GM12878 (cell line): ENCODE data around the gene ACSM4. TPM values are rescaled to one million over a fixed set of nuclear protein-coding genes. Genes with fewer than 3 reads are reported as not detected.
A peak's percentile ranks its signal among the peaks of the same experiment; 100 is the strongest.

Source experiments
- BCL11A ChIP-seq: IDR thresholded peaks from 2 replicates; pipeline ENCODE4 v1.6.1; 2011; ENCODE audit warnings: low read depth, low read length
- BHLHE40 ChIP-seq, 2 experiments: fragments of 450-650 bp in 1 of 2; IDR thresholded peaks; 2 replicates each; pipeline ENCODE4 v1.6.1; 2011 to 2017; ENCODE audit warnings: low read depth in 2 of 2, borderline replicate concordance in 1 of 2, improper control_type of control experiment in 1 of 2, low read length in 1 of 2, mild to moderate bottlenecking in 1 of 2
- BRCA1 ChIP-seq: IDR thresholded peaks from 2 replicates; pipeline ENCODE4 v1.6.1; 2011; ENCODE audit warnings: low read depth, low read length, improper control_type of control experiment
- CHD2 ChIP-seq: IDR thresholded peaks from 2 replicates; pipeline ENCODE4 v1.6.1; 2011; ENCODE audit warnings: low read depth, low read length, improper control_type of control experiment, borderline replicate concordance
- E2F8 ChIP-seq: fragments of 450-650 bp; IDR thresholded peaks from 2 replicates; pipeline ENCODE4 v1.6.1; 2018; ENCODE audit warnings: mild to moderate bottlenecking, low read depth, moderate library complexity; ENCODE audit not compliant: partially characterized antibody
- EGR1 ChIP-seq, 2 experiments: IDR thresholded peaks; 1 replicate in 1 of 2; 2 replicates in 1 of 2; pipeline ENCODE4 v1.6.1; 2011 to 2012; ENCODE audit warnings: low read depth in 2 of 2, low read length in 2 of 2, borderline replicate concordance in 1 of 2, mild to moderate bottlenecking in 1 of 2, moderate library complexity in 1 of 2
- HDAC2 ChIP-seq: fragments of 200-600 bp; sonication (generic); IDR thresholded peaks from 2 replicates; pipeline ENCODE4 v1.6.1; 2017
- HDAC6 ChIP-seq: fragments of 200-600 bp; sonication (generic); IDR thresholded peaks from one replicate; pipeline ENCODE4 v1.8.0; 2017; ENCODE audit warnings: antibody characterized with exemption; ENCODE audit not compliant: unreplicated experiment
- IKZF1 ChIP-seq: fragments of 450-650 bp; conservative IDR thresholded peaks from 2 replicates; pipeline ENCODE4 v1.6.1; 2017; ENCODE audit warnings: antibody characterized with exemption, mild to moderate bottlenecking
- KAT2A ChIP-seq: conservative IDR thresholded peaks from 2 replicates; pipeline ENCODE4 v1.6.1; 2011; ENCODE audit warnings: low read depth, low read length; ENCODE audit not compliant: control insufficient read depth
- LARP7 ChIP-seq: fragments of 450-650 bp; IDR thresholded peaks from 2 replicates; pipeline ENCODE4 v1.6.1; 2017; ENCODE audit warnings: mild to moderate bottlenecking
- PKNOX1 ChIP-seq: fragments of 450-650 bp; IDR thresholded peaks from 2 replicates; pipeline ENCODE4 v1.6.1; 2016; ENCODE audit warnings: mild to moderate bottlenecking
- RAD51 ChIP-seq: fragments of 450-650 bp; IDR thresholded peaks from 2 replicates; pipeline ENCODE4 v1.6.1; 2016; ENCODE audit warnings: moderate library complexity, mild to moderate bottlenecking, inconsistent platforms
- RELA ChIP-seq: fragments of 450-650 bp; IDR thresholded peaks from 2 replicates; pipeline ENCODE4 v1.8.0; 2014; ENCODE audit warnings: borderline replicate concordance; ENCODE audit not compliant: partially characterized antibody
- RUNX3 ChIP-seq: IDR thresholded peaks from 2 replicates; pipeline ENCODE4 v1.6.1; 2012; ENCODE audit warnings: low read length, inconsistent platforms
- SP1 ChIP-seq: IDR thresholded peaks from one replicate; pipeline ENCODE4 v1.6.1; 2011; ENCODE audit warnings: low read depth, low read length
- TAF1 ChIP-seq: IDR thresholded peaks from 2 replicates; pipeline ENCODE4 v1.6.1; 2011; ENCODE audit warnings: mild to moderate bottlenecking, low read depth, low read length, borderline replicate concordance
- TBL1XR1 ChIP-seq: IDR thresholded peaks from 2 replicates; pipeline ENCODE4 v1.6.1; 2012; ENCODE audit warnings: low read depth, low read length, improper control_type of control experiment
- TCF3 ChIP-seq: IDR thresholded peaks from 2 replicates; pipeline ENCODE4 v1.6.1; 2012; ENCODE audit warnings: low read depth, mild to moderate bottlenecking, low read length, borderline replicate concordance; ENCODE audit not compliant: insufficient read depth
- ZBTB33 ChIP-seq: fragments of 450-650 bp; IDR thresholded peaks from 2 replicates; pipeline ENCODE4 v1.6.1; 2017; ENCODE audit warnings: mild to moderate bottlenecking
- ZNF687 ChIP-seq: fragments of 450-650 bp; IDR thresholded peaks from 2 replicates; pipeline ENCODE4 v1.6.1; 2017; ENCODE audit warnings: mild to moderate bottlenecking, moderate library complexity
- polyA plus RNA-seq, 11 experiments: library from polyadenylated mRNA; depleted of rRNA in 4 of 11; unstranded in 6 of 11; stranded (reverse) in 5 of 11; fragments of >200 nt; fragmentation: Nextera tagmentation in 4 of 11; fragmentation: Illumina TruSeq in 1 of 11; extraction: Ambion mirVana in 4 of 11; extraction: Trizol in 1 of 11; gene quantifications; 1 replicate in 1 of 11; 2 replicates in 10 of 11; pipeline versions ENCODE4 v1.2.1 to v1.2.3, GENCODE V29; 2011 to 2016; ENCODE audit warnings: inconsistent platforms in 2 of 11, missing spikeins in 2 of 11, low read depth in 1 of 11
- total RNA-seq, 4 experiments: library from RNA; depleted of rRNA in 3 of 4; stranded (reverse); fragments of >200 nt in 3 of 4; fragmentation: Illumina TruSeq in 1 of 4; extraction: Trizol in 1 of 4; gene quantifications; 2 replicates each; pipeline versions ENCODE4 v1.2.1 to v1.2.3, GENCODE V29; 2013 to 2021

Gene ACSM4
- total and polyA plus RNA-seq, 10 of the 15 experiments (the other 5 are each of a cell fraction or from before 2014, with no cell fraction given): not detected

GRCh38 chr12:7369274-7369729 is 65.4 kb downstream of the ACSM4 start (continued):
- no peak for TF ChIP-seq PKNOX1
- TF ChIP-seq ZBTB33: no peak
- no peak for TF ChIP-seq HDAC2
- peak; percentile 69; the same call in 1 of the 2 replicates for TF ChIP-seq BCL11A
- TF ChIP-seq LARP7: no peak
- no peak for TF ChIP-seq BRCA1
- no peak for TF ChIP-seq TBL1XR1
- peak in 1 of 2 experiments; percentile 17; a peak in 2 of 4 replicates for TF ChIP-seq BHLHE40 (IDR thresholded peaks at IDR 0.05; ENCODE audit: borderline replicate concordance in 1 of 2, low read depth in 2 of 2, low read length in 1 of 2)
- no peak for TF ChIP-seq RAD51
- no peak for TF ChIP-seq E2F8
- TF ChIP-seq RELA: no peak
- peak; percentile 56 for TF ChIP-seq ZNF687
- TF ChIP-seq CHD2: 0 out of 2 replicates have a peak, but pooled peaks have one; percentile 15
- no peak for TF ChIP-seq TAF1
- TF ChIP-seq SP1: no peak
- TF ChIP-seq TCF3: no peak
- no peak for TF ChIP-seq HDAC6
- no peak for TF ChIP-seq KAT2A
- no peak for TF ChIP-seq EGR1 (IDR thresholded peaks at IDR 0.05; ENCODE audit: borderline replicate concordance in 1 of 2, low read depth in 2 of 2, low read length in 2 of 2)
- TF ChIP-seq RUNX3: no peak
- peak; percentile 56 for TF ChIP-seq IKZF1
